H1 (cell line): ENCODE data around the gene PTPRD. TPM values are rescaled to one million over a fixed set of nuclear protein-coding genes. Genes with fewer than 3 reads are reported as not detected.

Source experiments
- CTCF ChIA-PET: fragments of 300-600 bp; sonication (Branson Sonifier 250); formaldehyde crosslinking; loops from one replicate; lab custom pipeline; 2021; ENCODE audit not compliant: partially characterized antibody; lab: Charles Lee
- POLR2A ChIA-PET: fragments of 300-600 bp; sonication (Branson Sonifier 250); formaldehyde crosslinking; loops from one replicate; lab custom pipeline; 2021; ENCODE audit warnings: inconsistent platforms; ENCODE audit not compliant: partially characterized antibody; lab: Charles Lee
- DNase-seq, 2 experiments: peaks; one replicate each; pipeline versions ENCODE4 v3.0.0 to v3.0.0-alpha.2; 2010 to 2022; ENCODE audit warnings: low spot score in 2 of 2, low read depth in 1 of 2, mixed read lengths in 1 of 2
- FAIRE-seq: peaks from 2 replicates; lab custom pipeline; 2011; peaks lifted over from hg19 to GRCh38; lab: Jason Lieb, UNC
- H2AFZ ChIP-seq: 2 replicates; pipeline ENCODE4 v1.8.1; 2012; ENCODE audit warnings: low read length, inconsistent platforms
- H2AK5ac ChIP-seq: 2 replicates; pipeline ENCODE4 v1.6.1; 2013; ENCODE audit warnings: low read depth, low read length
- H2BK120ac ChIP-seq: replicated peaks from 2 replicates; pipeline ENCODE3; 2013; ENCODE audit warnings: low read depth, low read length, inconsistent platforms
- H2BK12ac ChIP-seq: 2 replicates; pipeline ENCODE4 v1.6.1; 2013; ENCODE audit warnings: low read depth, low read length
- H2BK15ac ChIP-seq: 2 replicates; pipeline ENCODE4 v1.6.1; 2013; ENCODE audit warnings: low read length
- H2BK20ac ChIP-seq: 2 replicates; pipeline ENCODE4 v1.6.1; 2013; ENCODE audit warnings: low read length
- H2BK5ac ChIP-seq: 2 replicates; pipeline ENCODE4 v1.6.1; 2013; ENCODE audit warnings: low read depth, low read length
- H3K14ac ChIP-seq: 2 replicates; pipeline ENCODE4 v1.6.1; 2013; ENCODE audit warnings: inconsistent platforms; ENCODE audit not compliant: insufficient read length
- H3K18ac ChIP-seq: 2 replicates; pipeline ENCODE4 v1.6.1; 2013; ENCODE audit warnings: low read length; ENCODE audit errors: extremely low read depth
- H3K23ac ChIP-seq: 2 replicates; pipeline ENCODE4 v1.6.1; 2013; ENCODE audit warnings: inconsistent platforms; ENCODE audit not compliant: insufficient read length
- H3K23me2 ChIP-seq: 2 replicates; pipeline ENCODE4 v1.6.1; 2013; ENCODE audit warnings: low read depth, low read length
- H3K27ac ChIP-seq: 2 replicates; pipeline ENCODE4 v1.6.1; 2011; ENCODE audit warnings: low read depth, low read length, inconsistent platforms
- H3K27me3 ChIP-seq, 4 experiments: replicated peaks in 1 of 4; 1 replicate in 1 of 4; 2 replicates in 3 of 4; pipeline versions ENCODE4 v1.6.1 to v1.8.1; 2011 to 2013; ENCODE audit warnings: low read length in 3 of 4, mild to moderate bottlenecking in 3 of 4, inconsistent platforms in 2 of 4, mixed read lengths in 2 of 4, moderate library complexity in 1 of 4; ENCODE audit not compliant: control insufficient read depth in 3 of 4, insufficient read depth in 3 of 4; ENCODE audit errors: extremely low read depth in 1 of 4
- H3K36me3 ChIP-seq, 4 experiments: 2 replicates each; pipeline versions ENCODE4 v1.6.1 to v1.8.1; 2011 to 2013; ENCODE audit warnings: mild to moderate bottlenecking in 4 of 4, low read length in 3 of 4, moderate library complexity in 2 of 4, control low read depth in 1 of 4, inconsistent platforms in 1 of 4; ENCODE audit not compliant: insufficient read depth in 4 of 4, control insufficient read depth in 2 of 4
- H3K4ac ChIP-seq: replicated peaks from 2 replicates; pipeline ENCODE3; 2013; ENCODE audit warnings: low read length, low read depth, mixed read lengths, inconsistent platforms; ENCODE audit not compliant: insufficient read length
- H3K4me1 ChIP-seq, 4 experiments: replicated peaks in 1 of 4; 1 replicate in 1 of 4; 2 replicates in 3 of 4; pipeline versions ENCODE4 v1.6.1 to v1.8.1; 2011 to 2013; ENCODE audit warnings: low read length in 3 of 4, inconsistent platforms in 2 of 4, mixed read lengths in 1 of 4; ENCODE audit not compliant: insufficient read depth in 4 of 4, control insufficient read depth in 3 of 4
- H3K4me2 ChIP-seq, 2 experiments: 2 replicates each; pipeline versions ENCODE4 v1.6.1 to v1.8.1; 2011 to 2013; ENCODE audit warnings: low read depth in 2 of 2, low read length in 2 of 2, control low read depth in 1 of 2, inconsistent platforms in 1 of 2, mild to moderate bottlenecking in 1 of 2; ENCODE audit not compliant: insufficient read depth in 1 of 2
- H3K4me3 ChIP-seq, 4 experiments: fragments of 200-600, 300-600 bp in 1 of 4; sonication (generic), shearing (Covaris generic), sonication (Bioruptor Twin) in 1 of 4; 2 replicates each; pipeline versions ENCODE4 v1.5.1 to v1.8.1; 2011 to 2016; ENCODE audit warnings: low read length in 4 of 4, low read depth in 3 of 4, control low read depth in 2 of 4, inconsistent platforms in 2 of 4, mild to moderate bottlenecking in 2 of 4, mixed read lengths in 1 of 4, moderate library complexity in 1 of 4; ENCODE audit not compliant: insufficient read depth in 2 of 4; ENCODE audit errors: extremely low read depth in 1 of 4
- H3K56ac ChIP-seq: replicated peaks from 2 replicates; pipeline ENCODE3; 2013; ENCODE audit warnings: low read depth, mild to moderate bottlenecking, mixed read lengths, low read length, inconsistent platforms; ENCODE audit not compliant: insufficient read length
- H3K79me1 ChIP-seq: 2 replicates; pipeline ENCODE4 v1.6.1; 2013; ENCODE audit warnings: low read depth, low read length, control low read depth
- H3K79me2 ChIP-seq, 2 experiments: 2 replicates each; pipeline versions ENCODE4 v1.6.1 to v1.8.1; 2012 to 2013; ENCODE audit warnings: low read length in 2 of 2, mild to moderate bottlenecking in 2 of 2, inconsistent platforms in 1 of 2; ENCODE audit not compliant: insufficient read depth in 2 of 2, control insufficient read depth in 1 of 2
- H3K9ac ChIP-seq, 4 experiments: replicated peaks in 1 of 4; 1 replicate in 1 of 4; 2 replicates in 3 of 4; pipeline versions ENCODE4 v1.6.1 to v1.8.1; 2011 to 2013; ENCODE audit warnings: low read depth in 3 of 4, low read length in 3 of 4, control low read depth in 2 of 4, mild to moderate bottlenecking in 2 of 4, moderate library complexity in 2 of 4, inconsistent platforms in 1 of 4; ENCODE audit errors: extremely low read depth in 1 of 4
- H3K9me3 ChIP-seq, 2 experiments: 2 replicates each; pipeline versions ENCODE4 v1.6.1 to v1.8.1; 2012 to 2013; ENCODE audit warnings: mild to moderate bottlenecking in 2 of 2, moderate library complexity in 2 of 2, control low read depth in 1 of 2, inconsistent platforms in 1 of 2, low read depth in 1 of 2, low read length in 1 of 2, mixed read lengths in 1 of 2; ENCODE audit not compliant: insufficient read depth in 2 of 2
- H4K20me1 ChIP-seq, 2 experiments: replicated peaks in 1 of 2; 2 replicates each; pipeline versions ENCODE3 to v1.8.1; 2011 to 2013; ENCODE audit warnings: inconsistent platforms in 2 of 2, low read length in 2 of 2, mild to moderate bottlenecking in 1 of 2; ENCODE audit not compliant: insufficient read depth in 2 of 2, control insufficient read depth in 1 of 2
- H4K5ac ChIP-seq: 2 replicates; pipeline ENCODE4 v1.6.1; 2013; ENCODE audit warnings: low read length, low read depth, mixed read lengths, inconsistent platforms; ENCODE audit not compliant: insufficient read length
- H4K8ac ChIP-seq: 2 replicates; pipeline ENCODE4 v1.8.0; 2013; ENCODE audit warnings: mild to moderate bottlenecking, moderate library complexity, low read length, inconsistent platforms; ENCODE audit not compliant: insufficient read depth; ENCODE audit errors: extremely low read depth
- H4K91ac ChIP-seq: replicated peaks from 2 replicates; pipeline ENCODE3; 2013; ENCODE audit warnings: low read length, mixed read lengths, inconsistent platforms; ENCODE audit not compliant: insufficient read length
- CBX8 ChIP-seq: fragments of 300-800, 300-1000 bp; sonication (generic); IDR thresholded peaks from 2 replicates; pipeline ENCODE4 v1.7.1; 2016; ENCODE audit warnings: low read depth, low read length, borderline replicate concordance
- CHD2 ChIP-seq: IDR thresholded peaks from 2 replicates; pipeline ENCODE4 v1.6.1; 2012; ENCODE audit warnings: low read length, improper control_type of control experiment
- EZH2 ChIP-seq: fragments of 200-600 bp; sonication (generic); IDR thresholded peaks from 2 replicates; pipeline ENCODE4 v1.7.1; 2012; ENCODE audit warnings: low read depth, mild to moderate bottlenecking, moderate library complexity, low read length, inconsistent platforms; ENCODE audit not compliant: severe bottlenecking
- NRF1 ChIP-seq: IDR thresholded peaks from 2 replicates; pipeline ENCODE4 v1.6.1; 2011; ENCODE audit warnings: mild to moderate bottlenecking, low read depth, low read length, improper control_type of control experiment
- PHF8 ChIP-seq: fragments of 200-600 bp; sonication (generic); conservative IDR thresholded peaks from 2 replicates; pipeline ENCODE4 v1.7.1; 2012; ENCODE audit warnings: low read depth, mild to moderate bottlenecking, inconsistent platforms, low read length, moderate library complexity
- RAD21 ChIP-seq, 2 experiments: IDR thresholded peaks in 1 of 2; conservative IDR thresholded peaks in 1 of 2; 2 replicates each; pipeline ENCODE4 v1.6.1; 2011; ENCODE audit warnings: low read depth in 2 of 2, low read length in 2 of 2, improper control_type of control experiment in 1 of 2, inconsistent platforms in 1 of 2, mild to moderate bottlenecking in 1 of 2, moderate library complexity in 1 of 2
- SIRT6 ChIP-seq: IDR thresholded peaks from one replicate; pipeline ENCODE4 v1.7.1; 2012; ENCODE audit warnings: low read length, inconsistent platforms
- SIX5 ChIP-seq: IDR thresholded peaks from 2 replicates; pipeline ENCODE4 v1.6.1; 2011; ENCODE audit warnings: mild to moderate bottlenecking, low read depth, low read length
- SP1 ChIP-seq: IDR thresholded peaks from 2 replicates; pipeline ENCODE4 v1.6.1; 2011; ENCODE audit warnings: low read depth, low read length
- TCF12 ChIP-seq: IDR thresholded peaks from 2 replicates; pipeline ENCODE4 v1.6.1; 2011; ENCODE audit warnings: low read depth, mild to moderate bottlenecking, low read length
- USF2 ChIP-seq: IDR thresholded peaks from 2 replicates; pipeline ENCODE4 v1.6.1; 2011; ENCODE audit warnings: low read length, improper control_type of control experiment
- WGBS, 2 experiments: shearing (Covaris generic) in 1 of 2; methylation state at CpG; one replicate each; pipeline versions ENCODE4 v1.1.6 to v1.1.7; 2013 to 2015; ENCODE audit warnings: low lambda C conversion rate in 2 of 2, mixed read lengths in 2 of 2, inconsistent platforms in 1 of 2, low coverage in 1 of 2, missing lambda C conversion rate in 1 of 2; ENCODE audit not compliant: insufficient replicate concordance in 2 of 2, insufficient coverage in 1 of 2, insufficient read length in 1 of 2; ENCODE audit errors: extremely low coverage in 1 of 2, missing lambda C conversion rate in 1 of 2; 5-methylcytosine and 5-hydroxymethylcytosine counted together
- polyA plus RNA-seq, 7 experiments: library from polyadenylated mRNA; depleted of rRNA in 3 of 7; stranded (reverse) in 5 of 7; unstranded in 2 of 7; fragments of >200 nt in 5 of 7; fragments of 200-250 nt in 2 of 7; gene quantifications; 1 replicate in 5 of 7; 2 replicates in 1 of 7; 4 replicates in 1 of 7; pipeline versions ENCODE4 v1.2.1 to v1.2.3, GENCODE V29; 2011 to 2013; ENCODE audit warnings: missing spikeins in 2 of 7, mixed read lengths in 2 of 7
- total RNA-seq: library from RNA; stranded (reverse); fragmentation: NEBNext Ultra II Directional; extraction: Animal tissue kit (Norgen Biotek cat#: 25700); gene quantifications from 2 replicates; pipeline ENCODE4 v1.2.1, GENCODE V29; 2021

PTPRD gene
- total and polyA plus RNA-seq, 2 of the 8 experiments (the other 6 are each of a cell fraction or from before 2014, with no cell fraction given) = 17.2 to 77.0 TPM

- Histone ChIP-seq H4K20me1 (no peaks in the 10 kb centered on the region), H3K4ac (no peak overlapping the region), H3K4me3 (no peak overlapping the region), H3K27ac (no peak overlapping the region), H3K79me2 (no peaks in the 10 kb centered on the region; a peak in 1 of 4 replicates), H4K5ac (no peak overlapping the region), H3K9me3 (no peaks in the 10 kb centered on the region), H3K56ac (no peak overlapping the region), H2BK120ac (no peak overlapping the region), H3K4me2 (no peak overlapping the region), H2BK12ac (no peak overlapping the region), H2BK15ac (no peak overlapping the region), H2BK20ac (no peak overlapping the region), H2AFZ (no peak overlapping the region), H3K4me1 (peaks cover 0 to 4% (median 1%) of the 10 kb centered on the region in 4 experiments; a peak in 2 of 7 replicates), H2BK5ac (no peak overlapping the region), H4K8ac (no peak overlapping the region), H3K14ac (no peak overlapping the region), H3K9ac (no peak overlapping the region), H3K23ac (no peak overlapping the region), H3K36me3 (no peaks in the 10 kb centered on the region), H3K18ac (no peak overlapping the region), H3K79me1 (no peaks in the 10 kb centered on the region), H4K91ac (no peak overlapping the region), H3K23me2 (no peaks in the 10 kb centered on the region), H2AK5ac (no peak overlapping the region), H3K27me3 (no peaks in the 10 kb centered on the region)
- WGBS, 2 experiments = 83% methylated on average over 6 of the region's 6 CpGs; no CpG with 5 or more reads in 1 of the 2 experiments
- no peak for TF ChIP-seq SP1
- TF ChIP-seq TCF12 = no peak
- TF ChIP-seq SIX5 = no peak
- TF ChIP-seq CHD2 = no peak
- TF ChIP-seq USF2 = no peak
- TF ChIP-seq CBX8 = no peak
- TF ChIP-seq PHF8 = no peak
- TF ChIP-seq SIRT6 = no peak
- no peak for TF ChIP-seq NRF1
- no peak for TF ChIP-seq EZH2
- TF ChIP-seq RAD21 (IDR thresholded peaks at IDR 0.05 in 1 of 2, conservative IDR thresholded peaks at IDR 0.05 in 1 of 2; ENCODE audit: low read depth in 2 of 2, low read length in 2 of 2) = no peak
- FAIRE-seq = no peak
- no peak for DNase-seq
- POLR2A ChIA-PET = no interaction called here
- CTCF ChIA-PET = interaction anchor here (0.7 to 1.7 kb wide), 5 partner anchors 9 to 57 kb away, joined by 3 to 6 read pairs (median 4); no protein-coding TSS in a partner anchor
Observed at GRCh38 chr9:8706531-8706930, 1906.3 kb downstream of the PTPRD start.
